Right cardiac atrium (tissue), 5 donors: ENCODE results near the gene TM9SF1. TPM values are rescaled to one million over a fixed set of nuclear protein-coding genes. Genes with fewer than 3 reads are reported as not detected.
A peak's percentile ranks its signal among the peaks of the same experiment; 100 is the strongest.

ENCODE experiments used
- ATAC-seq, 2 donors: fragments of 200-7000 bp; cut with Tn5 transposase; one replicate each; pipeline versions ENCODE4 v1.8.0 to v1.9.1; 2020; ENCODE audit warnings: moderate library complexity in 2 of 2, mild to moderate bottlenecking in 1 of 2
- DNase-seq, 3 donors: peaks; one replicate each; pipeline ENCODE4 v3.0.0-alpha.2; 2020
- H3K27ac ChIP-seq: one replicate; pipeline ENCODE4 v1.5.1; 2013; ENCODE audit warnings: mild to moderate bottlenecking, low read length, control low read depth, moderate library complexity
- H3K27me3 ChIP-seq: one replicate; pipeline ENCODE4 v1.6.1; 2013; ENCODE audit not compliant: control insufficient read depth, insufficient read depth
- H3K4me1 ChIP-seq: one replicate; pipeline ENCODE4 v1.6.1; 2013; ENCODE audit warnings: low read length; ENCODE audit not compliant: control insufficient read depth, insufficient read depth
- H3K4me3 ChIP-seq: one replicate; pipeline ENCODE4 v1.5.1; 2013; ENCODE audit warnings: low read length, control low read depth
- H3K9me3 ChIP-seq: one replicate; pipeline ENCODE4 v1.6.1; 2013; ENCODE audit warnings: low read length; ENCODE audit not compliant: control insufficient read depth
- WGBS: extraction: QIAGEN DNeasy Blood & Tissue Kit; methylation state at CpG from one replicate; pipeline ENCODE4 v1.1.7; 2013; 5-methylcytosine and 5-hydroxymethylcytosine counted together
- intact Hi-C, 4 donors: fragments of 100-400 bp; cut with DNase I; formaldehyde crosslinking; loops; one replicate each; pipeline versions ENCODE4 v1.11.0 to v1.14.0; 2022 to 2023
- long read RNA-seq, 4 donors: library from polyadenylated mRNA; unstranded; transcript quantifications; one replicate each; pipeline ENCODE4 v2.0.0, GENCODE V29; 2020 to 2021
- polyA plus RNA-seq: library from polyadenylated mRNA; stranded (reverse); fragments of 200-250 nt; gene quantifications from one replicate; pipeline ENCODE4 v1.2.3, GENCODE V29; 2013
- total RNA-seq, 4 donors: library from RNA; stranded (reverse); fragmentation: NEBNext Ultra II Directional; extraction: Animal tissue kit (Norgen Biotek cat#: 25700); gene quantifications; one replicate each; pipeline ENCODE4 v1.2.1, GENCODE V29; 2021
- donor health status: healthy with polysubstance abuse.
- donor health status: DM: no; HTN: yes; CAD: no.
- donor health status: DM: no; HTN: no; CAD: no.
- donor health status: DM: no; HTN: yes; CAD: no; lungs with severe emphysema.
- donor health status: DM: yes; HTN: yes; CAD: no.

The TM9SF1 gene, protein sequence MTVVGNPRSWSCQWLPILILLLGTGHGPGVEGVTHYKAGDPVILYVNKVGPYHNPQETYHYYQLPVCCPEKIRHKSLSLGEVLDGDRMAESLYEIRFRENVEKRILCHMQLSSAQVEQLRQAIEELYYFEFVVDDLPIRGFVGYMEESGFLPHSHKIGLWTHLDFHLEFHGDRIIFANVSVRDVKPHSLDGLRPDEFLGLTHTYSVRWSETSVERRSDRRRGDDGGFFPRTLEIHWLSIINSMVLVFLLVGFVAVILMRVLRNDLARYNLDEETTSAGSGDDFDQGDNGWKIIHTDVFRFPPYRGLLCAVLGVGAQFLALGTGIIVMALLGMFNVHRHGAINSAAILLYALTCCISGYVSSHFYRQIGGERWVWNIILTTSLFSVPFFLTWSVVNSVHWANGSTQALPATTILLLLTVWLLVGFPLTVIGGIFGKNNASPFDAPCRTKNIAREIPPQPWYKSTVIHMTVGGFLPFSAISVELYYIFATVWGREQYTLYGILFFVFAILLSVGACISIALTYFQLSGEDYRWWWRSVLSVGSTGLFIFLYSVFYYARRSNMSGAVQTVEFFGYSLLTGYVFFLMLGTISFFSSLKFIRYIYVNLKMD
- 10 to 100 TPM; 26.4 to 37.6 (median 30.4) TPM for total RNA-seq
- 14.8 TPM for polyA plus RNA-seq
- long read RNA-seq, donor 1, transcript TM9SF1-201 (6 exons, 2,452 nt) = major isoform, 54 of 99 reads
- long read RNA-seq, donor 1, partial matches to known transcripts = 26 of 99 reads
- long read RNA-seq, donor 1, other reads (novel, unspliced or antisense) = 14 of 99 reads
- long read RNA-seq, donor 2, transcript TM9SF1-201 (6 exons, 2,452 nt) = major isoform, 20 of 38 reads
- long read RNA-seq, donor 2, partial matches to known transcripts = 14 of 38 reads
- long read RNA-seq, donor 2, other reads (novel, unspliced or antisense) = 3 of 38 reads
- long read RNA-seq, donor 3, transcript TM9SF1-201 (6 exons, 2,452 nt) = major isoform, 200 of 317 reads
- long read RNA-seq, donor 3, partial matches to known transcripts = 68 of 317 reads
- long read RNA-seq, donor 3, other reads (novel, unspliced or antisense) = 40 of 317 reads
- long read RNA-seq, donor 4, transcript TM9SF1-201 (6 exons, 2,452 nt) = major isoform, 32 of 46 reads
- long read RNA-seq, donor 4, partial matches to known transcripts = 9 of 46 reads
- long read RNA-seq, donor 4, other reads (novel, unspliced or antisense) = 4 of 46 reads

DNA sequence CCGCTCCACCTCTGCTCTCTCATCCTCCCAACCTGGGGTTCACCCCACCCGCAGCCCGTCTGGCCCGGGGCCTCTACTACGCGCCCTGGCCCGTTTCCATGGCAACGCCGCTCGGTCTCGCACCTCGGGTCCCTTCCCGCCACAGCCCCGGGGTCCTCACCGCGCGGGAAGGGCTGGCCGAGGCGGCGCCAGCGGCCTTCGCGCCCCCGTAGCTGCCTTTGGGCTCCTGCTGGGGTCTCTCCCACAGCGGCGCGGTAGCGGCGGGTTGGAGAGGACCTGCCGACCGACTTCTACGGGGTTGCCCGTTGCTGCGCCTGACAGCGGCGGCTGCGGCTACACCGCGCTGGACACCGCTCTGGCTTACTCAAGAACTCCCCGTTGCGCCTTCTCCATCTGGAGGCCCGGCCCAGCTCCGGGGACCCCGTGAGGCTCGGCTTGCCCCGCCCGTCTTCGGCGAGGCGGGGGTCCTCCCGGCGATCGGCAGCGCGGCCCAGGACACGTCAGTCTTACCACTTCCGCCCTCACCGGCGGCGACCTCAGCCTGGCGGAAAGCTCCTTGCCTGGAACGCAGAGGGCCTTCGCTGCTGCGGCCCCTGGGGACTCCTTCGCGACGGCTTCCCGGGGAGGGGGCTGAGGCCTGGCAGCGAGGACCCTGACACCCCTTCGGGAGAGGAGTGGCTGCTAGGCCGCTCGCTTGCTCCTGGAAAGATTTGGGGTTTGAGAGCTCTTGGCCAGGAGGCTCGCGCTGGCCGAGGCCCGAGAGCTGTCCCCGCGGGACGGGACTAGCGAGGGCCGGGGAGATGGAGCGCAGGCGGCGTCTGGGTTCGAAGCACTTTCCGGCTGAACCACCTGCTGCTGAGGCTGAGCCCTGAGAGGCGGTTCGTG lies at the start of gene TM9SF1:
Gene TM9SF1, minus strand, starts transcription at position 256 of the 885 bp plus-strand sequence. CDS start 422 bp downstream, outside the sequence.
- peak; percentile 94 to 96 (median 95) for DNase-seq
- Histone ChIP-seq H3K4me3 (peak within 1 kb of the TSS; percentile 73), H3K9me3 (no peaks in the 10 kb centered on the region), H3K27me3 (no peaks in the 10 kb centered on the region), H3K27ac (peak within 1 kb of the TSS; percentile 88), H3K4me1 (no peaks in the 10 kb centered on the region)
- under 1% methylated on average over 89 of the region's 89 CpGs for WGBS
- ATAC-seq = peak; percentile 95
- intact Hi-C loops = no loop called here

DNA sequence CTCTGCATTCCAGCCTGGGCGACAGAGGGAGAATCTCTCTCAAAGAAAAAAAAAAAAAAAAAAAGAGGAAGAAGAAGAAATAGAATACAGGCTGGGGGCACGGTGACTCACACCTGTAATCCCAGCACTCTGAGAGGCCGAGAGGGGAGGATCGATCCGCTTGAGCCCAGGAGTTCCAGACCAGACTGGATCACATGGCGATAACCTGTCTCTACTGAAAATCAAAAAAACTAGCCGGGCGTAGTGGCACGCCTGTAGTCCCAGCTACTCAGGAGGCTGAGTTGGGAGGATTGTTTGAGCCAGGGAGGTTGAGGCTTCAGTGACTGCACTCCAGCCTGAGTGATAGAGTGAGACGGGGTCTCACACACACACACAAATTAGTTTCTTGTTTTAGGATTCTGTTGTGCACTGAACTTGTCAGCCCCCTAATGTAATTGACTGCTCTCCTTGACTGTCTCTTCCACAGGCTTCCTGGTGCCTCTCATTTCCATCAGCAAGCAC lies 48.1 kb upstream of the TM9SF1 start:
- H3K4me1 ChIP-seq = peaks cover 12% of the 10 kb centered on the region
- intact Hi-C loops = loop anchor here in 3 of 4 donors (2.0 to 10.0 kb wide), 3 partner anchors 51 to 54 kb away; partner anchors contain the start of genes DHRS1 (in 2 of the 3) and NOP9 (in 2 of the 3)
- WGBS = 56% methylated on average over 10 of the region's 10 CpGs
- H3K4me3 ChIP-seq = peak overlapping the region; percentile 89
- no peaks in the 10 kb centered on the region for H3K9me3 ChIP-seq
- peak overlapping the region; percentile 99 for H3K27ac ChIP-seq
- ATAC-seq (peak in 1 of 2 donors; percentile 0), DNase-seq (no peak)
- no peaks in the 10 kb centered on the region for H3K27me3 ChIP-seq

DNA sequence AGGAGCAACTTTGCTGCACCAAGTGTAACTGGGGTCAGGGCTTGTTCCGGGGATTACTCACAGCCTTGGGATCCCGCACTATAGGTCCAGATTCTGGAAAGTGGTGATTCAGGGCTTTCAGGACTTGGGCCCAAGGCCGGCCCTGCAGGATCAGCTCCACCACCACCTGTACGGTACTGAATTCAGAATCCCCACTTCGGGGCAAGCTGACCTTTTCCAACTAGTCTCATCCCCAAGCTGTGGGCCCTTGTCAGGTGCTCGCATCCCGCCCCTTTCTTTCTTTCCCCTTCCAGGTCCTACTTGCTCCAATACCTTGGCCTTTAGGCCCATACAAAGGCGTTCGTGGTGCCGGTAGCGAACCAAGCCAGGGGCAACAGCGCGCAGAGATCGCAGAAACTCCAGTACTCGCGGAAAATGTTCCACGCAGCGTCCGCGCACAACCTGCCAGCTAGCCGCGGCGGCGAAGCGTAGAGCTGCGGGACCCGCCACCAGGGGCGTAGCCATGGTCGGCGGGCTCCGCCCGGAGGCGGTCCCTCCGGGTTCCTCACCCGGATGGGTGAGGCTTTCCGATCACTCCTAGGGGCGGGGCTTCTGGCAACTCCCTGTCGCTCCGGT lies 46.7 kb upstream of the TM9SF1 start:
- peak overlapping the region; percentile 89 for H3K4me3 ChIP-seq
- 1% methylated on average over 39 of the region's 39 CpGs for WGBS
- H3K27ac ChIP-seq = peak overlapping the region; percentile 99
- intact Hi-C loops = loop anchor here in 3 of 4 donors (2.0 to 10.0 kb wide), 3 partner anchors 53 to 55 kb away; partner anchors contain the start of genes DHRS1 (in 2 of the 3) and NOP9 (in 2 of the 3)
- H3K27me3 ChIP-seq = no peaks in the 10 kb centered on the region
- peaks cover 12% of the 10 kb centered on the region for H3K4me1 ChIP-seq
- DNase-seq (peak; percentile 95 to 97 (median 96)), ATAC-seq (peak; percentile 94 to 95)
- no peaks in the 10 kb centered on the region for H3K9me3 ChIP-seq

GRCh38 chr14:24240110-24240918 lies 45.1 kb upstream of the TM9SF1 start:
- intact Hi-C loops = loop anchor here in 2 of 4 donors (5.0 to 10.0 kb wide), 2 partner anchors 54 to 57 kb away; partner anchors contain the start of genes DHRS1 (in 2 of the 2) and NOP9 (in 2 of the 2)
- no peak for DNase-seq
- ATAC-seq = no peak
- 87% methylated on average over 9 of the region's 9 CpGs for WGBS
- Histone ChIP-seq H3K27me3 (no peaks in the 10 kb centered on the region), H3K4me1 (peaks cover 12% of the 10 kb centered on the region), H3K27ac (no peak overlapping the region), H3K4me3 (no peak overlapping the region), H3K9me3 (no peaks in the 10 kb centered on the region)

GRCh38 chr14:24238527-24239037 lies 43.3 kb upstream of the TM9SF1 start:
- WGBS = 82% methylated on average over 5 of the region's 5 CpGs
- Histone ChIP-seq H3K9me3 (no peaks in the 10 kb centered on the region), H3K27me3 (no peaks in the 10 kb centered on the region), H3K27ac (no peak overlapping the region), H3K4me3 (no peak overlapping the region), H3K4me1 (peaks cover 11% of the 10 kb centered on the region)
- no peak for DNase-seq
- intact Hi-C loops = no loop called here
- no peak for ATAC-seq

DNA sequence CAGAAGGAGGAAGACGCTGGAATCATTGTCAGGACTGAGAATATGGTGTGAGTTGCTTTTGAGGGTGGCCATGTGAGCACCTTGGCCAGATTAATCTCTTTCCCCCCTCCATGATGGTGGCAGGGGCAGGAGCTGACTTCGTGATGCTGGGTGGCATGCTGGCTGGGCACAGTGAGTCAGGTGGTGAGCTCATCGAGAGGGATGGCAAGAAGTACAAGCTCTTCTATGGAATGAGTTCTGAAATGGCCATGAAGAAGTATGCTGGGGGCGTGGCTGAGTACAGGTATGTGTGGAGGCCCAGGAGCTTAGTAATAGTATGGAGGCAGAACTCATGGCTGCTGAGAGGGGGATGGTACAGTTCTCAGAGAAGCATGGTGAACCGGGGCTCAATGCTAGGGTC lies 42.9 kb upstream of the TM9SF1 start:
- Histone ChIP-seq H3K27ac (no peak overlapping the region), H3K27me3 (no peaks in the 10 kb centered on the region), H3K4me1 (peaks cover 12% of the 10 kb centered on the region), H3K9me3 (no peaks in the 10 kb centered on the region), H3K4me3 (no peak overlapping the region)
- ATAC-seq = no peak
- peak in 1 of 3 donors; percentile 30 for DNase-seq
- intact Hi-C loops = no loop called here
- 89% methylated on average over 5 of the region's 5 CpGs for WGBS

- H3K27ac ChIP-seq = no peak overlapping the region
Measured at GRCh38 chr14:24237463-24237955, 42.3 kb upstream of the TM9SF1 start.

GRCh38 chr14:24236689-24237462 lies 41.6 kb upstream of the TM9SF1 start:
- WGBS = 93% methylated on average over 6 of the region's 6 CpGs
- no peak overlapping the region for H3K27ac ChIP-seq
- H3K4me1 ChIP-seq = peaks cover 12% of the 10 kb centered on the region
- ATAC-seq = no peak
- no peaks in the 10 kb centered on the region for H3K9me3 ChIP-seq
- H3K4me3 ChIP-seq = no peak overlapping the region
- no peak for DNase-seq
- intact Hi-C loops = no loop called here
- H3K27me3 ChIP-seq = no peaks in the 10 kb centered on the region

More at GRCh38 chr14:24237463-24237955, 42.3 kb upstream of the TM9SF1 start:
- Histone ChIP-seq H3K4me1 (peaks cover 12% of the 10 kb centered on the region), H3K4me3 (no peak overlapping the region), H3K27me3 (no peaks in the 10 kb centered on the region), H3K9me3 (no peaks in the 10 kb centered on the region)
- DNase-seq (no peak), ATAC-seq (no peak)
- intact Hi-C loops = no loop called here
- 91% methylated on average over 2 of the region's 2 CpGs for WGBS
